Right kidney (tissue), 1 donor: Measurements from ENCODE around the gene FCHSD2.
"Not testable (repeated sequence)": the region's sequence is repeated elsewhere in the genome, so short reads cannot be mapped to it uniquely, and the experiment has no call there.

ENCODE experiments used
- DNase-seq: peaks from one replicate; pipeline ENCODE4 v3.0.0-alpha.2; 2016

FCHSD2 gene

DNA sequence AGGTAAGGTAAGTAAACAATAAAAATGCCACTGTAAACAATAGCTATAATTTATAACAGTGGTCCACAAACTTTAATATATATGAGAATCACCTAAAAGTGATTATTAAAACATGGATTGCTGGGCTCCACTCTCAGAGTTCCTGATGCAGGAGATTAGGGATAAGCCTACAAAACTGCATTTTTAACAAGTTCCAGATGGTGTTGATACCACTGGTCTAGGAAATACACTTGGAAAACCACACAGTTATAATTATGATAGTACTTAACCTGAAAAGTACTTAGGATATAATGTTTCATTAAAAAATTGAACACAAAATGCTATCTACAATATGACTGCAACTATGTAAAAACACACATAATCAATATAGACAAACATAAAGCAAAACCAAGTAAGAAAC is 20.4 kb downstream of the FCHSD2 start:
- DNase-seq: no peak

DNA sequence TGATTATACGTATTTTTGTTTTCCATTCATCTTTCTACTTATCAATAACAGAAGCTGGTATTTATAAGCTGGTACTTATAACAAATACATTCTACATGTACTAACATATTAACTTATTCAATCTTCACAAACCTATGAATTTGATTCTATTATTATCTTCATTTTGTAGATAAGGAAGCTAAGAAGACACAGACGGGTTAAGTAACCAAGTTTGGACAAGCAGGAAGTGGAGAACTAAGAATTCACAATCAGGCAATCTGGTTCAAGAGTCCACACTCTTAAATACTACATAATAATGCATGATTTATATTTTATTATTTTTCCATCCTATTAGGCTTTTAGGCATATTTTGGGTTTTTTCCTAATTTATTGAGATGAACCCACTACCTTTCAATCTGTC is 25.0 kb downstream of the FCHSD2 start:
- no peak for DNase-seq

DNA sequence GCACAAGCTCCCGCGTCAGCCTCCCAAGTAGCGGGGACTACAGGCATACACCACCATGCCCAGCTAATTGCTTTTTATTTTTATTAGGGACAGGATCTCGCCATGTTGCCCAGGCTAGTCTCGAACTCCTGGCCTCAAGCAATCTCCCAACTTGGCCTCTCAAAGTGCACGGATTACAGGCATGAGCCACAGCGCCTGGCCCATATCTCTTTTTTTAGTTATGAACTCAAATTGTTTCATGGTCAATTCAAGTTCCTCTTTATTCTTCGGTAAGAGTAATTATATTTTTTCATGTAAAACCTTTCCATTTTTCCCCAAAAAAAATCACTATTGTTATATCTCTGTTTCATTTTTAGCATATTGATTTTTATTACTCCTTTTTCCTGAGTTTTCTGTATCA is 25.5 kb downstream of the FCHSD2 start:
- no peak for DNase-seq

DNA sequence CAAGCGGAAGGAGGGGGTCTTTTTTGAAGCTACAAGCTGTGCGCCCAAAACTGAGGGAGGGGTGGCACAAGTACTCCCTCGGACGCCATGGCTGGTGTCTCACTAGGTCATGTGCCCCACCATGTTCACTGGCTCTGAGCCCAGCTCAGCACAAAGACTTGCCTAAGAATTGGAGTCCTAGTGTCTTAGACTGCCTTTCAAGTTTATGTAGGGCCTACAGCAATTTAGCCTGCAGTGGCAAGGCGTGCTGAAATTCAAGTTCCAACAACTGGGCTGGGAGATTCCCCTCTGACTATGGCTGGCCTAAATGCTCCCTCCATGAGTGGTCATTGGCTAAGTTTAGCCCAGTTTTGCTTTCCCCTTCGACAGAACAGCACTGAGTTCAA is 27.3 kb downstream of the FCHSD2 start:
- no peak for DNase-seq

DNA sequence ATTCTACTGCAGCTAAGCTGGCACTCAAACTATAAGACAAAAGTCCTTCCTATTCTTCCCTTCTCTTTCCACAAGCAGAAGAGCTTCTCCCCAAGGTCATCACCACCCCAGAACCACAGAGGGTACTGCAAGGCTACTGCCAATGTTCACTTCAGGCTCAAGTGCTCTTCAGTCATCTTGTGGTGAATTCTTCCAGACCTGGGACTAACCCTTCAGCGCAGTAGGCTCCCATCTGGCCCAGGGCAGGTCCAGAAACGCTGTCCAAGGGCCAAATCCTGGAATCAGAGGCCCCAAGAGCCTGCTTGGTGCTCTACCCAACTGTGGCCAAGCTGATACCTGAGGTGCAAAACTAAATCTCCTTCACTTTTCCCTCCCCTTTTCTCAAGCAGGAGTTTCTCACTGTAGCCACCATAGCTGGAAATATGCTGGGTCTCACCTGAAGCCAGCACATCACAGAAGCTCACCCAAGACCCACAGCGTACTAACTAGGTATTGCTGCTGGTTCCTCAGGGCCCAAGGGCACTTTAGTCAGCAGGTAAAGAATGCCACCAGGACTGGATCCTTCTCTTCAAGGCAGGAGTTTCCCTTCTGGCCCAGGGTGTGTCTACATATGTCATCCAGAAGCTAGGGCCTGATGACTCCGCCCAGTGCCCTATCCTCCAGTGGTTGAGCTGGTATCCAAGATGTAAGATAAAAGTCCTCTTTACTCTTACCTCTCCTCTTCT is 27.8 kb downstream of the FCHSD2 start:
- DNase-seq: no peak

DNA sequence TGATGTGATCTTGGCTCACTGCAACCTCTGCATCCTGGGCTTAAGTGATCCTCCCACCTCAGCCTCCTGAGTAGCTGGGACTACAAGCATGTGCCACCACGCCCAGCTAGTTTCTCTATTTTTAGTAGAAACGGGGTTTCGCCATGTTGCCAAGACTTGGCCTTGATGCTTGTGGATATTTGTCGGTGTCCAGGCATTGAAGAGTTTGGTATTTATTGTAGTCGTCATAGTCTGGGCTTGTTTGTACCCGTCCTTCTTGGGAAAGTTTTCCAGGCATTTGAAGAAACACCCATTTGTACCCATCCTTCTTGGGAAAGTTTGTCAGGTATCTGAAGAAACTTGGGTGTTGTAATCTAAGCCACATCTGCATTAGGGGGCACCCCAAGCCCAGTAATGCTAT is 28.7 kb downstream of the FCHSD2 start:
- no peak for DNase-seq

DNA sequence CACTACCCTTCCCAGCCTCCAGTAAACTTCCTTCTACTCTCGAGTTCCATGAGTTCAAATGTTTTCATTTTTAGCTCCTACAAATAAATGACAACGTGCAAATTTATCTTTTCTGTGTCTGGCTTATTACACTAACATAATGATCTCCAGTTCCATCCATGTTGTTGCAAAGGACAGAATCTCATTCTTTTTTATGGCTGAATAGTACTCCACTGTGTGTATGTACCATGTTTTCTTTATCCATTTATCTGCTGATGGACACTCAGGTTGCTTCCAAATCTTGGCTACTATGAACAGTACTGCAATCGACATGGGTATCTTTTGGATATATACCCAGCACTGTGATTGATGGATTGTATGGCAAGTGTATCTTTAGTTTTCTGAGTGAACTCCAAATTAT is 34.5 kb downstream of the FCHSD2 start:
- no peak for DNase-seq

DNA sequence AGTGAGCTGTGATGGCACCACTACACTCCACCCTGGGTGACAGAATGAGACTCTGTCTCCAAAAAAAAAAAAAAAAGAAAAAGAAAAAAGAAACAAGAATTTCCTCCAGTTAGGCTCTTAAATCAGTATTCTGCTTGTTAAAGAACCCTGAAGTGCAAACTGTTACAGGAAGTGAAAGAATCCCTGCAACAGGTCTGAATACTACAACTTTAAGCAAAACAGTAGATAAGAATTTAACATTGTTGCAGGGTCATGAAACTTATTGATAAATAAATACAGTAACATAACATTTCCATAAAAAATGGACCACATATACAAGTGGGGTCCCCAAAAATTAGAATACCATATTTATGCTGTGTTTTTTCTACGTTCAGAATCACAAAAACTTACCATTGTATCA is 35.8 kb downstream of the FCHSD2 start:
- no peak for DNase-seq

DNA sequence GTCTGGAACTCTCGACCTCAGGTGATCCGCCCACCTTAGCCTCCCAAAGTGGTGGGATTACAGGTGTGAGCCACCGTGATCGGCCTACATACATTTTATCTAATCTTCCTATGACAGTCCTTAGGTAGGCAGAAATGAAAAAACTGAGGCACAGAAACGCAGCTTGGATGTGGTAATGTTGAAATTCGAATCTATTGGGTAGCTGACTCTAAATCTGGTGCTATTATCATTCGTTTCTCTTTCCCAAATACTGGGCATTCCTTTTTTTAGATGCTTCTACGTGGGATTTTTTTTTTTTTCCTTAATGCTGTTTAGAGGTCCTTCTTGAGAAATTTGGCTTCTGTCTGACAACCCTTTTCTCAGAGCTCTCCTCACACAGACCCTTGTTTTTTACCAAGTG is 41.5 kb downstream of the FCHSD2 start:
- no peak for DNase-seq

DNA sequence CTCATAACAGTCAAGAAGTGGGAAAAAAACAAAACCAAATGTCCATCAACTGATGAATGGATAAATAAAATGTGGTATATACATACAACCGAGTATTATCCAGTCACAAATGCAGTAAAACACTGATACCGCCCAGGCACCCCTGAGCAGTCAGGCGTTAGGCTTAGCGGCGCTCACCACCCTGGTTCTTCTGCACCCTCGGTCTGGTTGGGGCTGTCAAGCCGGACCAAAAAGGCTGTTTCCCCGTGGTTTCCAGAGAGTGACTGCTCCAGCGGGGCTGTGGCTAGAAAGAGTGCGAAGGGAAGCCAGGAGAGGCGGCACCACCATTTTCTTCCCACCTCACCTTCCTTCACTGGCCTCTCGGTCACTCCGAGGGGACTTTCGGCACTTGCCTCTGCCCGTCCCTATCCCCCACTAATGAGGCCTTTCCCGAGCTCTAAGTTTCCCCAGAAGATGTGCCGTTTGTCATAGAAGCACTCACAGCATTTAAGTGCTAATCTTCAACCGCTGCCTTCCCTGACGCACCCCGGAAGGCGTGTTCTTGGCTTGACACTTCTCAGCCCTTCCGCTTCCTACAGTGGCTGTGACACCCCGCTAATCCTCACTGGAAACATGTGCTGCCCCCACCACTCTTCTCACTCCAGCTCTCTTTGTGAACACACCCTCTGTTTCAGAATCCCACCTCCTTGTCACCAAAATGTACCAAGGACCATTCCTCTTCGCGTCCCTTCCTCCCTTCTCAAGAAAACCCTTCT is 42.4 kb downstream of the FCHSD2 start:
- no peak for DNase-seq

DNA sequence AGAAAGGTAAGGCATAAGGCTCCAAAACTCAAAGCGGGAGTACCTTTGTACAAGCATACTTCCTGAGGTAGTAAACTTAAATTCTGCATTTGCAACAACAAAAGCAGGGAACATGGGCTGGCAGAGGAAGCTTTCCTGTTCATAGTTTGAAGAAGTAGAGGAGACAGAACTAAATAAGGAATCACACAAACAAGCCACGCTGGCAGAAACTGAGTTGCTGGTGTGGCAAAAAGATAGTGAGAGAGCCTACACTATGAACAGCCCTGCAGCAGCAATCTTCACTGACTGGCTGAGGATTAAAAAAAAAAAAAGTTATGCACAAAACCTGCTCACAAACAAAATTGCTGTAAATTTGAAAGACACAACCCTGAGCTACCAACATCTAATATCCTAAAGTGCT is 46.5 kb downstream of the FCHSD2 start:
- peak; percentile 5 for DNase-seq

DNA sequence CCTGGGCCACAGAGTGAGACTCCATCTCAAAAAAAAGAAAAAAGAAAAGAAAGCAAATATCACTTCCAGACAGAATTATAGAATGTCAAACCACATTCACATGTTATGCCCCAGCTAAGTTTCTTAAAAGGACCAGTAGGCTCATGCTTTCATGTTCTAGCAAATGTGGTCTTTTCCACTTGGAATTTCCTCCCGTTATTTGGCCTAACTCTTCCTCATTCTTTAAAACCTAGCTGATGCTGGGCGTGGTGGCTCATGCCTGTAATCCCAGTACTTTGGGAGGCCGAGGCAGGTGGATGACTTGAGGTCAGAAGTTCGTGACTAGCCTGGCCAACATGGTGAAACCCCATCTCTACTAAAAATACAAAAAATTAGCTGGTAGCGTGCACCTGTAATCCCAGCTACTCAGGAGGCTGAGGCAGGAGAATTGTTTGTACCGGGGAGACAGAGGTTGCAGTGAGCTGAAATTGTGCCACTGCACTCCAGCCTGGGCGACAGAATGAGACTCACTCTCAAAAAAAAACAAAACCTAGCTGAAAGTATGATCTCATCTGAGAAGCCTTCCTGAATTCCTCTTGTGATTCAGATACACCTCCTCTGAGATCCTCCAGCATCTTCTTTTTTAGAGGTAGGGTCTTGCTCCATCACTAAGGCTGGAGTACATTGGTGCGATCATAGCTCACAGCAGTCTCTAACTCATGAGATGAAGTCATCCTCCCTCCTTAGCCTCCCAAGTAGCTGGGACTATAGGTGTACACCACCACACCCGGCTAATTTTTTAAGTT is 50.4 kb downstream of the FCHSD2 start:
- DNase-seq: no peak

DNA sequence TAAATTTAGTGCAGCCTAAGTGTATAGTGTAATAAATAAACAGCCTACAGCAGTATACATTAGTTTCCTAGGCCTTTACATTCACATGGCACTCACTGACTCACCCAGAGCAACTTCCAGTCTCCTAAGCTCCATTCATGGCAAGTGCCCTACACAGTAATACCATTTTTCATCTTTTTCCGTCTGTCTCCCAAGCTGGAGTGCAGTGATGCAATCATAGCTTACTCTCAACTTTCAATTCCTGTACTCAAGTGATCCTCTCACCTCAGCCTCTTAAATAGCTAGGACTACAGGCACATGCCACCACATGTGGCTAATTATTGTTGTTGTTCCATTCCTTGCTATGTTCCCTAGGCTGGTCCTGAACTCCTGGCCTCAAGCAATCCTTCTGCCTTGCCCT is 54.4 kb downstream of the FCHSD2 start:
- DNase-seq: no peak

DNA sequence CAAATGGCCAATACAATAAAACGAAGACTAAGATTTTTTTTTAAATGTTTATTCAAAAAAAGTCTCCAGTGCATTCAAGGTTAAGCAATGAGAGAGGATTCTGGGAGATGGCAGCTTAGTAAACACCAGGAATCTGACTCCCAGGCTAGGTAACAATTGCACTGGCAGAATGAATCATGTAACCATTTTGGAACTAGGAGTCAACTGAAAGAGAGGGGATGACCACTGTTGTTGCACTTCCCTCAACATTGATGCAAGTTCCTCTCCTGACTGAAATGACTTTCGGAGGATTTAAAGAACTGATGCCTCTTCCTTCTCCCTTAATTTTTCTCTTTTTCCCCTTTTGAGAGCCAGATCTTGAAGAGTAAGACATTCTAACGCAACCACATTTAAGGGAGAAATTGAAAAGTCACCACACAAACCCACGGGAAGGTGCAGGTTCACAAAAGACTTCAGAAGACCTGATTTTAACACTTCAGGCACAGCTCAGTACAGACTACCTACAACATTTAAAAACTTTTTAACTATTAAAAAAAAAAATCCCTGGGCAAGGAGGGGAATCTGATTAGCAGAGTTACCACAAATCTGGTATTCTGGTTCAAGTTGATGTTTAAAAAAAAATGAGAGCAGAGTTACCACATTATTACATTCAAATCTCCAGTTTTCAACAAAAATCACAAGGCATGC is 56.8 kb downstream of the FCHSD2 start:
- DNase-seq: no peak

DNA sequence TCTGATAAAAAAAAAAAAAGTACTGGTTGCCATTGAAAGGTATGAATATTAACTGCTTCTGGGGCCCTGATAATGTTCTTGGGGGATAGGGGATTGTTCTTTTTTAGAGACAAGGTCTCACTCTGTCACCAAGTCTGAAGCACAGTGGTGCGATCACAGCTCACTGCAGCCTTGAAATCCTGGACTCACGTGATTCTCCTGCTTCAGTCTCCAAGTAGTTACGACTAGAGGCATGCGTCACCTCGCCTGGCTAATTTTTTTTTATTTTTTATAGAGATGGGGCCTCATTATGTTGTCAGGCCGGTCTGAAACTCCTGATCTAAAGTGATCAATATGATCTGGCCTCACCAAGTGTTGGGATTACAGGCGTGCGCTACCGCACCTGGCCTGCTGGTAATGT is 63.5 kb downstream of the FCHSD2 start:
- DNase-seq: no peak

DNA sequence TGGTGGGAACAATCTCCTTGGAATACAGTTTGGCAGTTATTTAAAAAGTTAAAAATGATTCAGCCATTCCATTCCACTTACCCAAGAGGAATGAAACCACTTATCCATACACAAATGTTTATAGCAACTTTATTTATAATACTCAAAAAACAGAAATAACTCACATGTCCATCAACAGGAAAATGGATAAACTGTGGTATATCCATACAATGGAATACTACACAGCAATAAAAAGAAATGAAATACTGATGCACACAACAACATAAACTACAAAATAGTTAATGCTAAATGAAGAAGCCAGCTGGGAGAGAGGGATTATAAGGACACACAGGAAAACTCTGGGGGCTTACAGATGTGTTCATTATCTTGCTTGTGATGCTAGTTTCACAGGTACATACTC is 64.7 kb downstream of the FCHSD2 start:
- DNase-seq: no peak

DNA sequence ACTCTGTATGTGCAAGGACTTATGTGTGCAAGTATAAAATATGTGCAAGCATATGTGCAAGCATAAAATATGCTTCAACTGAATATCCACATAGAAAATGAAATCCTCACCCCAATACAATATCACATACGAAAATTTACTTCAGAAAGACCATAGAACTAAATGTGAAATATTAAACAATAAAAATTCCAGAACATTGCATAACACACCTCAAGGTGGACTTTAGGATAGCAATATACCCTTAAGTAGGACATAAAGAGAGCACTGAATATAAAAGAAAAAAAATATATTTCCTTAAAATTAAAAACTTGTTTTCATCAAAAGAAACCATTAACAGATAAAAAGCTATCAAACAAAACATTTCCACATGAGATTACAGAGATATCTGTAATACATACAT is 67.8 kb downstream of the FCHSD2 start:
- no peak for DNase-seq

DNA sequence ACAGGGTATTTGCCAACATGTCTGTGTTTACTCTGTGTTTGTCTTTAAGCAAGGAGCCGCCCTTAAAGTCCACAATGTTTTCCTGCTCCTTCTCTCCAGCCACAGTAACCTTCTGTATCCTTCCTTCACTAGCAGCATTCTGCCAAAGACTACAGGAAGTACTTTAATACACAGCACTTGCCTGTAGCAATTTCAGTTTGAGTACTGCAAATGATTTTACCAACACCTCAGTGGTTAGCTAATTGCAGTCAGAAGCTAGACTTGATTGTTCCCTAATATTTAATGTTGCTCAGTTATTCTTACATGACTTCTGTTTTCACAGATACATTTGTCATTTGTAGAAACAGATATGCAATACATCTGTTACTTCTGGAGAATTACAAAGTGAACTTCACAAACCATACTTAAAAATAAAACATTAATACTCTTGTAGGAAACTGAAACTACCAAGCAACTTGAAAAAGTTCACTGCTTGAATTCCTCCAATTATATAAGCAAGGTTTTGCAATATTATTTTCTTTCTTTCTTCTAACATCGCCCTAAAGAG is 69.1 kb downstream of the FCHSD2 start:
- no peak for DNase-seq

DNA sequence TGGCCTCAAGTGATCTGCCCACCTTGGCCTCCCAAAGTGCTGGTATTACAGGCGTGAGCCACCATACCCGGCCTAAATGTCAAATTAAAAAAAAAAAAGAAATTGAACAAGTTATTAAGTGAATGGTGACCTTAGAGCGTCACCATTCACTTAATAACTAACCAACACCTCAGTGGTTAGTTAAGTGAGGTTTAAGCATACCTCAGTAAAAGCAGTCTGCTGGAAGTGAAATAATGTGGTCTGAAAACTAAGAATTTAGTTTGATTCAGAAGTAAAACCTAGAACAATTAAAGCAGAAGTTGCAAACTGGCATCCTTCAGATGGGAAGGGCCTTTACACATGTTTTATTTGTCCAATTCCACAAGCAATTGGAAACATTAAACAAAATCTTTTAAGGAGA is 71.5 kb downstream of the FCHSD2 start:
- no peak for DNase-seq

DNA sequence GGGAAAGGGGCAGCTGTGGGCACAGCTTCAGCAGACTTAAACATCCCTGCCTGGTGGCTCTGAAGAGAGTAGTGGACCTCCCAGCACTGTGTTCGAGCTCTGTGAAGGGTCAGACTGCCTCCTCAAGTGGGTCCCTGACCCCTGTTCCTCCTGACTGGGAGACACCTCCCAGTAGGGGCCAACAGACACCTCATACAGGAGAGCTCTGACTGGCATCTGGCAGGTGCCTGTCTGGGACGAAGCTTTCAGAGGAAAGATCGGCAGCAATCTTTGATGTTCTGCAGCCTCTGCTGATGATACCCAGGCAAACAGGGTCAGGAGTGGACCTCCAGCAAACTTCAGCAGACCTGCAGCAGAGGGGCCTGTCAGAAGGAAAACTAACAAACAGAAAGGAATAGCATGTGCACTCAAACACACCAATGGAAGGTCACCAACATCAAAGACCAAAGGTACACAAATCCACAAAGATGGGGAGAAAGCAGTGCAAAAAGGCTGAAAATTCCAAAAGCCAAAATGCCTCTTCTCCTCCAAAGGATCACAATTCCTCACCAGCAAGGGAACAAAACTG is 80.2 kb downstream of the FCHSD2 start:
- DNase-seq: not testable (repeated sequence)

DNA sequence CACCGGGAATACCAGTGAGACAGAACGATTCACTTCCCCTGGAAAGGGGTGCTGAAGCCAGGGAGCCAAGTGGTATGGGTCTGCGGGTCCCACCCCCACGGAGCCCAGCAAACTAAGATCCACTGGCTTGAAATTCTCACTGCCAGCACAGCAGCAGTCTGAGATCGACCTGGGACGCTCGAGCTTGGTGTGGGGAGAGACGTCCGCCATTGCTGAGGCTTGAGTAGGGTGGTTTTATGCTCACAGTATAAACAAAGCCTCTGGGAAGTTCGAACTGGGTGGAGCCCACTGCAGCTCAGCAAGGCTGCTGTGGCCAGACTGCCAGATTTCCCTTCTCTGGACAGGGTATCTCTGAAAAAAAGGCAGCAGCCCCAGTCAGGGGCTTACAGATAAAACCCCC is 80.7 kb downstream of the FCHSD2 start:
- not testable (repeated sequence) for DNase-seq

DNA sequence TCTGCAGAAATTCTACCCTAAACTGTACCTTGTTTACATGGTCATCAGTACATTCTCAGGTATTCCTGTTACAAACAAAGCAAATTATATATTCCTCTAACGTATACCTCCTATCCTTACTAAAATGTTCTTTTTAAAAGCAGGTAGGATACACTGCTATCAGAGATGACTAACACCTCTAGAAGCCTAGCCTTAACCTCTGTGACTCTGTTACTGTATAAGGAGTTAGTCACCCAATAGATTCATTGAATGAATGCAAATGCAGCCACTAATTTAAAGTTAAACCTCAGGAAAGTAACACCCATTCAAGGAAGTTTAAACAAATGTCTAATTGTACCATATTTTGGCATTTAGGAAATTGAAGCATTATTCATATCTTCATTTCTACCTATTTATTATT is 82.2 kb downstream of the FCHSD2 start:
- DNase-seq: no peak
